ENCODE results near the gene SEPTIN1.
A peak's percentile ranks its signal among the peaks of the same experiment; 100 is the strongest.

Gene SEPTIN1

GRCh38 chr16:30371248-30371816, 11.0 kb downstream of the SEPTIN1 start:
- peak overlapping the region; percentile 83 for H3K9ac ChIP-seq (ENCODE audit: low read depth, low read length, poor library complexity, severe bottlenecking)
- H3K4me3 ChIP-seq (ENCODE audit: low read length, poor library complexity, severe bottlenecking): peak overlapping the region; percentile 74
- H3K4me1 ChIP-seq (ENCODE audit: insufficient read depth, low read length, poor library complexity, severe bottlenecking): peaks cover 31% of the 10 kb centered on the region

GRCh38 chr16:30370456-30371247, 11.7 kb downstream of the SEPTIN1 start, which contains the start of gene TBC1D10B:
Gene TBC1D10B (minus strand): TSS chr16:30370494. CDS start chr16:30370183, 311 bp downstream.
- Histone ChIP-seq H3K36me3 (ENCODE audit: insufficient read depth, low read length) (no peaks in the 10 kb centered on the region), H3K9me2 (replicated peaks; ENCODE audit: low read depth, low read length) (no peaks in the 10 kb centered on the region), H3K27me3 (ENCODE audit: insufficient read depth, low read length, poor library complexity, severe bottlenecking) (no peaks in the 10 kb centered on the region), H3K9ac (ENCODE audit: low read depth, low read length, poor library complexity, severe bottlenecking) (peak within 1 kb of the TSS; percentile 83), H4K20me1 (ENCODE audit: insufficient read depth, low read length, poor library complexity, severe bottlenecking) (peaks cover 35% of the 10 kb centered on the region), H3K4me1 (ENCODE audit: insufficient read depth, low read length, poor library complexity, severe bottlenecking) (peaks cover 32% of the 10 kb centered on the region), H3K4me3 (ENCODE audit: low read length, poor library complexity, severe bottlenecking) (peak within 1 kb of the TSS; percentile 85), H3K79me2 (ENCODE audit: insufficient read depth, low read length) (peaks cover 42% of the 10 kb centered on the region), H3F3A (ENCODE audit: low read depth) (no peaks in the 10 kb centered on the region), H3K9me3 (ENCODE audit: insufficient read depth, low read depth, low read length) (no peaks in the 10 kb centered on the region), H2AFZ (ENCODE audit: low read length) (peak within 1 kb of the TSS; percentile 18; the same call in 1 of the 2 replicates), H3K4me2 (ENCODE audit: low read depth, low read length, poor library complexity, severe bottlenecking) (peak within 1 kb of the TSS; percentile 98)
- TF ChIP-seq CTCF (conservative IDR thresholded peaks at IDR 0.05; ENCODE audit: low read length): no peak; the same call in 1 of the 2 replicates
- no peak for TF ChIP-seq EZH2phosphoT487 (IDR thresholded peaks at IDR 0.05; ENCODE audit: borderline replicate concordance)

More at GRCh38 chr16:30371248-30371816, 11.0 kb downstream of the SEPTIN1 start:
- no peaks in the 10 kb centered on the region for H3K27me3 ChIP-seq (ENCODE audit: insufficient read depth, low read length, poor library complexity, severe bottlenecking)
- H2AFZ ChIP-seq (ENCODE audit: low read length): peak overlapping the region; percentile 18; the same call in 1 of the 2 replicates
- no peaks in the 10 kb centered on the region for H3K36me3 ChIP-seq (ENCODE audit: insufficient read depth, low read length)
- peak overlapping the region; percentile 92 for H3K4me2 ChIP-seq (ENCODE audit: low read depth, low read length, poor library complexity, severe bottlenecking)
- H4K20me1 ChIP-seq (ENCODE audit: insufficient read depth, low read length, poor library complexity, severe bottlenecking): peaks cover 34% of the 10 kb centered on the region
- H3K79me2 ChIP-seq (ENCODE audit: insufficient read depth, low read length): peaks cover 41% of the 10 kb centered on the region
- TF ChIP-seq CTCF (conservative IDR thresholded peaks at IDR 0.05; ENCODE audit: low read length): peak; percentile 37; the same call in 1 of the 2 replicates
- no peak for TF ChIP-seq EZH2phosphoT487 (IDR thresholded peaks at IDR 0.05; ENCODE audit: borderline replicate concordance)
- no peaks in the 10 kb centered on the region for H3K9me2 ChIP-seq (replicated peaks; ENCODE audit: low read depth, low read length)
- no peaks in the 10 kb centered on the region for H3F3A ChIP-seq (ENCODE audit: low read depth)
- H3K9me3 ChIP-seq (ENCODE audit: insufficient read depth, low read depth, low read length): no peaks in the 10 kb centered on the region

GRCh38 chr16:30369938-30370455, 12.4 kb downstream of the SEPTIN1 start:
- Histone ChIP-seq H3K36me3 (ENCODE audit: insufficient read depth, low read length) (0 out of 2 replicates have a peak, but pooled peaks cover 3% of the 10 kb centered on the region), H3K27me3 (ENCODE audit: insufficient read depth, low read length, poor library complexity, severe bottlenecking) (no peaks in the 10 kb centered on the region), H3K4me1 (ENCODE audit: insufficient read depth, low read length, poor library complexity, severe bottlenecking) (peaks cover 39% of the 10 kb centered on the region), H3K79me2 (ENCODE audit: insufficient read depth, low read length) (peaks cover 48% of the 10 kb centered on the region), H3K9me2 (replicated peaks; ENCODE audit: low read depth, low read length) (no peaks in the 10 kb centered on the region), H3F3A (ENCODE audit: low read depth) (no peaks in the 10 kb centered on the region), H3K4me3 (ENCODE audit: low read length, poor library complexity, severe bottlenecking) (peak overlapping the region; percentile 85), H4K20me1 (ENCODE audit: insufficient read depth, low read length, poor library complexity, severe bottlenecking) (peaks cover 41% of the 10 kb centered on the region), H3K9ac (ENCODE audit: low read depth, low read length, poor library complexity, severe bottlenecking) (peak overlapping the region; percentile 78), H2AFZ (ENCODE audit: low read length) (no peak overlapping the region), H3K9me3 (ENCODE audit: insufficient read depth, low read depth, low read length) (no peaks in the 10 kb centered on the region), H3K4me2 (ENCODE audit: low read depth, low read length, poor library complexity, severe bottlenecking) (peak overlapping the region; percentile 98)
- TF ChIP-seq CTCF (conservative IDR thresholded peaks at IDR 0.05; ENCODE audit: low read length): no peak; the same call in 1 of the 2 replicates
- no peak for TF ChIP-seq EZH2phosphoT487 (IDR thresholded peaks at IDR 0.05; ENCODE audit: borderline replicate concordance)
